ENCODE results near the gene FAM107B.

FAM107B gene

GRCh38 chr10:14686356-14686755 is 88.3 kb downstream of the FAM107B start:
- no peak overlapping the region for H2AK5ac ChIP-seq (ENCODE audit: low read length, severe bottlenecking)
- H2BK12ac ChIP-seq (ENCODE audit: low read length in 2 of 2): no peak overlapping the region
- no peaks in the 10 kb centered on the region for H3K36me3 ChIP-seq (ENCODE audit: control insufficient read depth in 1 of 2, insufficient read depth in 2 of 2, low read depth in 1 of 2, low read length in 2 of 2)
- H4K8ac ChIP-seq (ENCODE audit: low read length): no peak overlapping the region
- no peak overlapping the region for H2BK120ac ChIP-seq (ENCODE audit: low read depth, low read length)
- WGBS: 93% methylated on average over 5 of the region's 5 CpGs
- no peak overlapping the region for H2AFZ ChIP-seq (ENCODE audit: low read depth, low read length)
- no peaks in the 10 kb centered on the region for H3K79me1 ChIP-seq (replicated peaks; ENCODE audit: low read length, poor library complexity, severe bottlenecking)
- H3K4me3 ChIP-seq (ENCODE audit: insufficient read depth in 1 of 2, low read depth in 1 of 2, low read length in 2 of 2): no peak overlapping the region
- no peak overlapping the region for H3K27ac ChIP-seq (ENCODE audit: low read length, poor library complexity, severe bottlenecking)
- DNase-seq: no peak
- H3K4me1 ChIP-seq (ENCODE audit: control insufficient read depth, insufficient read depth, low read depth, low read length): no peaks in the 10 kb centered on the region
- H3K9ac ChIP-seq (ENCODE audit: low read length): no peak overlapping the region
- no peaks in the 10 kb centered on the region for H3K9me3 ChIP-seq (ENCODE audit: control insufficient read depth, low read length)
- H2BK5ac ChIP-seq (ENCODE audit: low read depth, low read length, poor library complexity, severe bottlenecking): no peak overlapping the region
- H3K14ac ChIP-seq (ENCODE audit: low read length in 2 of 2): no peak overlapping the region
- H4K91ac ChIP-seq (ENCODE audit: low read length): no peak overlapping the region
- no peak overlapping the region for H3K4me2 ChIP-seq (ENCODE audit: low read length, poor library complexity, severe bottlenecking)
- no peak overlapping the region for H3K23ac ChIP-seq (ENCODE audit: low read length in 2 of 2)
- no peak overlapping the region for H3K18ac ChIP-seq (ENCODE audit: low read depth in 1 of 2, low read length in 2 of 2)
- H3K4ac ChIP-seq (ENCODE audit: low read depth in 1 of 2, low read length in 2 of 2): no peak overlapping the region
- H3K27me3 ChIP-seq (ENCODE audit: control insufficient read depth in 1 of 2, insufficient read depth in 1 of 2, low read length in 2 of 2): no peaks in the 10 kb centered on the region
- H2BK15ac ChIP-seq (ENCODE audit: low read depth, poor library complexity, severe bottlenecking): no peak overlapping the region

- Histone ChIP-seq H2BK12ac (ENCODE audit: low read length in 2 of 2) (no peak overlapping the region), H3K4ac (ENCODE audit: low read depth in 1 of 2, low read length in 2 of 2) (no peak overlapping the region), H2BK5ac (ENCODE audit: low read depth, low read length, poor library complexity, severe bottlenecking) (no peak overlapping the region), H2BK120ac (ENCODE audit: low read depth, low read length) (no peak overlapping the region), H3K14ac (ENCODE audit: low read length in 2 of 2) (no peak overlapping the region), H4K91ac (ENCODE audit: low read length) (no peak overlapping the region), H3K9ac (ENCODE audit: low read length) (no peak overlapping the region), H2AK5ac (ENCODE audit: low read length, severe bottlenecking) (no peak overlapping the region), H4K8ac (ENCODE audit: low read length) (no peak overlapping the region), H3K27ac (ENCODE audit: low read length, poor library complexity, severe bottlenecking) (no peak overlapping the region), H3K4me1 (ENCODE audit: control insufficient read depth, insufficient read depth, low read depth, low read length) (no peaks in the 10 kb centered on the region), H3K79me1 (replicated peaks; ENCODE audit: low read length, poor library complexity, severe bottlenecking) (no peaks in the 10 kb centered on the region), H2AFZ (ENCODE audit: low read depth, low read length) (no peak overlapping the region), H3K23ac (ENCODE audit: low read length in 2 of 2) (no peak overlapping the region), H3K27me3 (ENCODE audit: control insufficient read depth in 1 of 2, insufficient read depth in 1 of 2, low read length in 2 of 2) (no peaks in the 10 kb centered on the region), H3K4me2 (ENCODE audit: low read length, poor library complexity, severe bottlenecking) (no peak overlapping the region), H3K4me3 (ENCODE audit: insufficient read depth in 1 of 2, low read depth in 1 of 2, low read length in 2 of 2) (no peak overlapping the region), H3K9me3 (ENCODE audit: control insufficient read depth, low read length) (no peaks in the 10 kb centered on the region), H3K36me3 (ENCODE audit: control insufficient read depth in 1 of 2, insufficient read depth in 2 of 2, low read depth in 1 of 2, low read length in 2 of 2) (no peaks in the 10 kb centered on the region), H3K18ac (ENCODE audit: low read depth in 1 of 2, low read length in 2 of 2) (no peak overlapping the region), H2BK15ac (ENCODE audit: low read depth, poor library complexity, severe bottlenecking) (no peak overlapping the region)
- no peak for DNase-seq
- WGBS: 100% methylated on average over 1 of the region's 2 CpGs
These were observed 90.3 kb downstream of the FAM107B start for GRCh38 chr10:14684354-14684753.

GRCh38 chr10:14683256-14683655 is 91.4 kb downstream of the FAM107B start:
- Histone ChIP-seq H2BK12ac (ENCODE audit: low read length in 2 of 2) (no peak overlapping the region), H3K4me1 (ENCODE audit: control insufficient read depth, insufficient read depth, low read depth, low read length) (no peaks in the 10 kb centered on the region), H2BK120ac (ENCODE audit: low read depth, low read length) (no peak overlapping the region), H3K14ac (ENCODE audit: low read length in 2 of 2) (no peak overlapping the region), H3K27me3 (ENCODE audit: control insufficient read depth in 1 of 2, insufficient read depth in 1 of 2, low read length in 2 of 2) (no peaks in the 10 kb centered on the region), H2AFZ (ENCODE audit: low read depth, low read length) (no peak overlapping the region), H3K79me1 (replicated peaks; ENCODE audit: low read length, poor library complexity, severe bottlenecking) (no peaks in the 10 kb centered on the region), H3K27ac (ENCODE audit: low read length, poor library complexity, severe bottlenecking) (no peak overlapping the region), H3K18ac (ENCODE audit: low read depth in 1 of 2, low read length in 2 of 2) (no peak overlapping the region), H4K8ac (ENCODE audit: low read length) (no peak overlapping the region), H2BK5ac (ENCODE audit: low read depth, low read length, poor library complexity, severe bottlenecking) (no peak overlapping the region), H3K36me3 (ENCODE audit: control insufficient read depth in 1 of 2, insufficient read depth in 2 of 2, low read depth in 1 of 2, low read length in 2 of 2) (no peaks in the 10 kb centered on the region), H3K9ac (ENCODE audit: low read length) (no peak overlapping the region), H4K91ac (ENCODE audit: low read length) (no peak overlapping the region), H3K4me3 (ENCODE audit: insufficient read depth in 1 of 2, low read depth in 1 of 2, low read length in 2 of 2) (no peak overlapping the region), H3K4me2 (ENCODE audit: low read length, poor library complexity, severe bottlenecking) (no peak overlapping the region), H2BK15ac (ENCODE audit: low read depth, poor library complexity, severe bottlenecking) (no peak overlapping the region), H3K4ac (ENCODE audit: low read depth in 1 of 2, low read length in 2 of 2) (no peak overlapping the region), H2AK5ac (ENCODE audit: low read length, severe bottlenecking) (no peak overlapping the region), H3K9me3 (ENCODE audit: control insufficient read depth, low read length) (no peaks in the 10 kb centered on the region), H3K23ac (ENCODE audit: low read length in 2 of 2) (no peak overlapping the region)
- WGBS: 89% methylated on average over 6 of the region's 6 CpGs
- DNase-seq: no peak

- no peak overlapping the region for H2AFZ ChIP-seq (ENCODE audit: low read depth, low read length)
- H4K91ac ChIP-seq (ENCODE audit: low read length): no peak overlapping the region
- H3K9ac ChIP-seq (ENCODE audit: low read length): no peak overlapping the region
- no peak overlapping the region for H2BK12ac ChIP-seq (ENCODE audit: low read length in 2 of 2)
- H2BK5ac ChIP-seq (ENCODE audit: low read depth, low read length, poor library complexity, severe bottlenecking): no peak overlapping the region
- no peak overlapping the region for H3K4me2 ChIP-seq (ENCODE audit: low read length, poor library complexity, severe bottlenecking)
- no peaks in the 10 kb centered on the region for H3K36me3 ChIP-seq (ENCODE audit: control insufficient read depth in 1 of 2, insufficient read depth in 2 of 2, low read depth in 1 of 2, low read length in 2 of 2)
- 100% methylated on average over 4 of the region's 7 CpGs for WGBS
- no peaks in the 10 kb centered on the region for H3K4me1 ChIP-seq (ENCODE audit: control insufficient read depth, insufficient read depth, low read depth, low read length)
- H3K4ac ChIP-seq (ENCODE audit: low read depth in 1 of 2, low read length in 2 of 2): no peak overlapping the region
- no peak overlapping the region for H2BK120ac ChIP-seq (ENCODE audit: low read depth, low read length)
- no peak overlapping the region for H2BK15ac ChIP-seq (ENCODE audit: low read depth, poor library complexity, severe bottlenecking)
- DNase-seq: no peak
- no peak overlapping the region for H3K23ac ChIP-seq (ENCODE audit: low read length in 2 of 2)
- no peak overlapping the region for H3K4me3 ChIP-seq (ENCODE audit: insufficient read depth in 1 of 2, low read depth in 1 of 2, low read length in 2 of 2)
- no peak overlapping the region for H3K14ac ChIP-seq (ENCODE audit: low read length in 2 of 2)
- H3K27ac ChIP-seq (ENCODE audit: low read length, poor library complexity, severe bottlenecking): no peak overlapping the region
- no peak overlapping the region for H2AK5ac ChIP-seq (ENCODE audit: low read length, severe bottlenecking)
- H3K9me3 ChIP-seq (ENCODE audit: control insufficient read depth, low read length): no peaks in the 10 kb centered on the region
- no peak overlapping the region for H3K18ac ChIP-seq (ENCODE audit: low read depth in 1 of 2, low read length in 2 of 2)
- no peak overlapping the region for H4K8ac ChIP-seq (ENCODE audit: low read length)
- no peaks in the 10 kb centered on the region for H3K79me1 ChIP-seq (replicated peaks; ENCODE audit: low read length, poor library complexity, severe bottlenecking)
- H3K27me3 ChIP-seq (ENCODE audit: control insufficient read depth in 1 of 2, insufficient read depth in 1 of 2, low read length in 2 of 2): no peaks in the 10 kb centered on the region
These were observed 92.9 kb downstream of the FAM107B start for GRCh38 chr10:14681802-14682201.

All from mesenchymal stem cell (in vitro differentiated cells and primary cell).